Measurements from ENCODE around the gene THBS3.
A peak's percentile ranks its signal among the peaks of the same experiment; 100 is the strongest.
"Not testable (repeated sequence)": the region's sequence is repeated elsewhere in the genome, so short reads cannot be mapped to it uniquely, and the experiment has no call there.

The THBS3 gene

GRCh38 chr1:155207806-155208540 lies at the start of gene THBS3:
TSS of gene THBS3 (minus strand) at chr1:155207897. CDS start at chr1:155207876, 21 bp downstream.
- peak; percentile 70 for DNase-seq

DNA sequence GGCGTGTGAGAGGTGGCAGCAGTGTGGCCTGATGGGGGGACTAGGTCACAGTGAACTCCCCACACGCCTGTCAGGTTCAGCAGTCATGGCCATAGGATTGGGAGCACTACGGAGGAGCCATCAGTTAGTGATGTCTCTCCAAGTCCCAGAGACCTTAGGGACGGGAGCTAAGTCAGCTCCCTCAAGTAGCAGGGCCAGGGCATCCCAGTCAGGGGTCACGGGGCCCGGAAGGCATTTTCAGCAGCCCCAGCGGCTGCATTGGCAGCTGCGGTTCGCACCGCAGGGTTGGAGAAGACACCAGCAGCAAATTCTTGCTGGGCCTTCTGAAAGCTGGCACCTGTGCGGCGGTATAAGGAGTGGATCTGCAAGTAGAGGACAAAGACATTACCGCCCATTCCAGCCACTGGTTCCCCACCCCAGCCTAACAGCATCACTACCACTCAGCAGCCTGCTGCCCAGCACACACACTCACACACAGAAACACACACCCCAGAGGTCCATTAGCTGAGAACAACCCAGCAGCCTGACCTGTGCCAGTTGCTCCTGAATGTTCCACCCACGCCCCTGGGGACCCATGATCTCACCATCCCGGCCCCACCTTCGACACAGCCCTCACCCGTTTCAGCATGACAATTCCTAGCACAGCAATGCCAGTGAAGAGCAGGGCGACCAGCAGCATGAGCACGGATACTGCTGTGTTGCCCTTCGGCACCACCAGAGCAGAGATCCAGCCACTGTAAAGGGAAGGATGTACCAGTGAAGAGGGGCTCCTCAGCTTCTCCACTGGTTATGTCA lies 48.6 kb upstream of the THBS3 start:
- DNase-seq: no peak

GRCh38 chr1:155255243-155256007 lies 47.7 kb upstream of the THBS3 start, which contains the start of gene ENTREP3:
TSS of gene ENTREP3 (minus strand) at chr1:155255483. CDS start at chr1:155254877, 606 bp downstream.
- peak; percentile 86 for DNase-seq

- peak; percentile 21 for DNase-seq
Measured at GRCh38 chr1:155254714-155255242, 47.1 kb upstream of the THBS3 start.

DNA sequence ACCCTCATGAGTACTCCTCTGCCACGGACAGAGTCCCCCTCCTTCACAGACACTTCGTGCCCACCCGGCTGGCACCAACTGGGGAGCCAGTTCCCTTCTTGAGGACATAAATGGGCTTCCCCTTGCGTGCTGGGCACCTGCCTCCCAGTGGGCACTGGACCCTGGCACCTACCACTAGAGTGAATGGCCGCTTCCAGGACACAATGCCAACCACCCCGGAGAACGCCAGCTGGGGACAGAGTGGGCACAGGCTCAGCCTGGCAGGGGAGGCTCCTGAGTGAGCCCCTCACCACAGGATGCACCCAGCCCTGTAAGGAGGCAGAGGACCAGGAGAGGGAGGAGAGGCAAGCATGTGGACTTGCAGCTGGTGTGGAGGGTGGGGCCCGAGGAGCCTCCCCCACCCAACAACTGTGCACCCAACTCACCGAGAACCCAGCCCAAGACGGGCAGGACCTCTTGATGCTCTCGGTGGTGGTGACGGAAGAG lies 46.6 kb upstream of the THBS3 start:
- no peak for DNase-seq

GRCh38 chr1:155253797-155254196 lies 46.1 kb upstream of the THBS3 start:
- no peak for DNase-seq

- DNase-seq: no peak
Measured at GRCh38 chr1:155253208-155253607, 45.5 kb upstream of the THBS3 start.

DNA sequence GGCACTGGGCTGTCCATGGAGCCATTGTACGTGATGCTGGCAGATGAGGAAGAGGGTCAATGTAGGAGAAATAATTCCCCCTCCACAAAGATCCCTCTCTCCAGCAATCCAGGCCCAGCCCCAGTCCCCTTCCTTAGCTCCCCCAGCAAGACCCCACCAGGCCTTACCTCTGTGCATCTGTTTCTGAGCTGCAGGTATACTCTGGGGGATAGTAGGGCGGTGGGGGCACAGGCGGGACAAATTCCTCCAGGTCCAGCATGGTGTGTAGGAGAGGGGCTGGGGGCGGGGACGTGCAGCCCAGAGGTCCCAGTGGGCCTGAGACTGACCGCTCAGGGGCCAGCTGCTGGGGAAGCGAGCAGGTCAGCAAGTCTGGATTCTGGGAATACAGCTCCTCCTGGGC lies 43.9 kb upstream of the THBS3 start:
- no peak for DNase-seq

GRCh38 chr1:155250633-155251449 lies 43.1 kb upstream of the THBS3 start:
- peak; percentile 86 for DNase-seq

GRCh38 chr1:155250246-155250632 lies 42.5 kb upstream of the THBS3 start:
- no peak for DNase-seq

GRCh38 chr1:155247667-155248553 lies 40.2 kb upstream of the THBS3 start:
- no peak for DNase-seq

DNA sequence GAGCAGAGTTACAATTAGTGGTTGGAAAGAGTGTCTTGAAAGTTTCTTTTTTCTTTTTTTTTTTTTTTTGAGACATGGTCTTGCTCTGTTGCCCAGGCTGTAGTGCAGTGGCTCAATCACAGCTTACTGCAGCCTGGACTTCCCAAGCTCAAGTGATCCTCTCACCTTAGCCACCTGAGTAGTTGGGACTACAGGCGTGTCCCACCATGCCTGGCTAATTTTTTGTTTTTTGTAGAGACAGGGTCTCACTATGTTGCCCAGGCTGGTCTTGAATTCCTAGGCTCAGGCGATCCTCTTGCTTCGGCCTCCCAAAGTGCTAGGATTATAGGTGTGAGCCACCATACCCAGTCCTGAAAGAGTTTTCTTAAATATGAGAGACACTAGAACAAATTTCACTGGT lies 39.1 kb upstream of the THBS3 start:
- not testable (repeated sequence) for DNase-seq

GRCh38 chr1:155245163-155245524 lies 37.4 kb upstream of the THBS3 start:
- no peak for DNase-seq

GRCh38 chr1:155244368-155245162 lies 36.9 kb upstream of the THBS3 start:
- peak; percentile 99 for DNase-seq

DNA sequence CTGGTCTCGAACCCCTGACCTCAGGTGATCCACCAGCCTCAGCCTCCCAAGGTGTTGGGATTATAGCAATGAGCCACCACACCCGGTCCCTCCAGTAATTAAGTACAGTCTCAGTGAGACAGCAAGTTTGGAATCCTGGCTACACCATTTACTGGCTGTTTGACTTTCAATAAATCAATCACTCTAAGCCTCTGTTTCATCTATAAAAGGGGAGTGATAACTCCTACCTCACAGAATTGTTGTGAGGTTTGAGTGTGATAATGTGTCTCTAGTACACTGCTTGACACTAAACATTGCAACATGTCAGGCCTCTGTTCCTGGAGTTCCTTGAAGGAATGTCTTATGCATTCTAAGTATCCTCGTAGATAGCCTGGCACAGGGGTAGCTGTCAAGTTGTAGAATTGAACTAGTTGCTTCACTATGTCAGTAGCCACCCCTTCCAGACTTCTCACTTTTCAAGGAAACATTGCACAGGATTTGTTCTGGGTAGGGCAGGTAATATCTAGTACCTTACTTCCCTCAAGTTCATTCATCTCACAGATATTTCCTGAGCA lies 35.2 kb upstream of the THBS3 start:
- no peak for DNase-seq

GRCh38 chr1:155241841-155242264 lies 34.2 kb upstream of the THBS3 start:
- no peak for DNase-seq

GRCh38 chr1:155241069-155241679 lies 33.5 kb upstream of the THBS3 start:
- peak; percentile 77 for DNase-seq

GRCh38 chr1:155236451-155236850 lies 28.8 kb upstream of the THBS3 start:
- DNase-seq: no peak

DNA sequence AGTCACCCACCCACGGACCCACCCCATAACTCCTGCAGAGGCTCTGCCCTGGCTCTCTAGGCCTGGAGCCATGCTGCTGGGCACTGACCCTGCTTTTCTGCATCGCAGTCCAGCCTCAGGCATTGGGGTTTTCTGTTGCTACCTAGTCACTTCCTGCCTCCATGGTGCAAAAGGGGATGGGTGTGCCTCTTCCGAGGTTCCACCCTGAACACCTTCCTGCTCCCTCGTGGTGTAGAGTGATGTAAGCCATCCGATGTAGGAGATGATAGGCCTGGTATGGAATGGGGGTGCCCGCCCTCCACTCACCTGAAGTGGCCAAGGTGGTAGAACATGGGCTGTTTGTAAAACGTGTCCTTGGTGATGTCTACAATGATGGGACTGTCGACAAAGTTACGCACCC lies 27.7 kb upstream of the THBS3 start:
- not testable (repeated sequence) for DNase-seq
